ENCODE results near the gene BCL2L13. TPM values are rescaled to one million over a fixed set of nuclear protein-coding genes. Genes with fewer than 3 reads are reported as not detected.

Gene BCL2L13
- total and polyA plus RNA-seq, 10 donors: 13.4 to 53.5 (median 35.9) TPM

DNA sequence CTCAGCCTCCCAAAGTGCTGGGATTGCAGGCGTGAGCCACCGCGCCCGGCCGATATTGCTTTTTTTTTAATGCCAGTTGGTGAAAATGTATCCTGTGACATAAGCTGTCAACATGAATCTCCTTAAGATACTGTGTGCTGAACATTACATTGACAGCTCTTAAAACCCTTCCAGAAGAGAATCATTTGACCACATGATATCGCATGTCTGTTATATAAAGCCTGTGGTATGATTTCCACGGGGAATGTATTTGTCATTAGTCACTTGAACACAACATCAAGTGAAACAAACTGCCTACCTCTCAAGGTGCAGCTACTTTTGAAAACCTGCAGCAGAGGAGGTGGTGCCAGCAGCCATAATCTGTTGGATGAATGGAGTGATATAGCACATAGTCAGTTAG is 67.0 kb downstream of the BCL2L13 start:
- intact Hi-C loops (cut with DNase I; ENCODE audit: low total_unique reads): no loop called here
- Histone ChIP-seq H3K36me3 (peaks cover 0 to 67% (median 11%) of the 10 kb centered on the region in 6 donors), H3K4me1 (peaks cover 4 to 34% (median 16%) of the 10 kb centered on the region in 6 donors), H3K27me3 (replicated peaks in 1 of 7) (no peaks in the 10 kb centered on the region), H3K4me3 (no peak overlapping the region), H3K27ac (peak overlapping the region in 4 of 8 donors; percentile 59 to 78 (median 74)), H3K9me3 (no peaks in the 10 kb centered on the region)
- WGBS, 5 donors: 94 to 97% (median 95%) methylated on average over 7 of the region's 7 CpGs
- TF ChIP-seq POLR2AphosphoS5 (IDR thresholded peaks at IDR 0.05) (no peak), CTCF (IDR thresholded peaks at IDR 0.05 in 8 of 11, conservative IDR thresholded peaks at IDR 0.05 in 3 of 11) (no peak), POLR2A (IDR thresholded peaks at IDR 0.05) (no peak)
- DNase-seq: no peak

- Histone ChIP-seq H3K9me3 (no peaks in the 10 kb centered on the region), H3K27ac (peak overlapping the region; percentile 15 to 78 (median 58)), H3K4me1 (peaks cover 4 to 31% (median 16%) of the 10 kb centered on the region in 6 donors), H3K36me3 (peaks cover 0 to 67% (median 11%) of the 10 kb centered on the region in 6 donors), H3K27me3 (replicated peaks in 1 of 7) (no peaks in the 10 kb centered on the region), H3K4me3 (peak overlapping the region in 4 of 8 donors; percentile 4 to 48 (median 21))
- WGBS, 5 donors: 32 to 36% (median 33%) methylated on average over 9 of the region's 9 CpGs
- TF ChIP-seq POLR2AphosphoS5 (IDR thresholded peaks at IDR 0.05) (peak in 1 of 3 donors; percentile 66), POLR2A (IDR thresholded peaks at IDR 0.05) (peak in 1 of 3 donors; percentile 30), CTCF (IDR thresholded peaks at IDR 0.05 in 8 of 11, conservative IDR thresholded peaks at IDR 0.05 in 3 of 11) (no peak)
- no peak for DNase-seq
- intact Hi-C loops (cut with DNase I; ENCODE audit: low total_unique reads): no loop called here
These were observed 67.7 kb downstream of the BCL2L13 start for GRCh38 chr22:17705951-17706900.

DNA sequence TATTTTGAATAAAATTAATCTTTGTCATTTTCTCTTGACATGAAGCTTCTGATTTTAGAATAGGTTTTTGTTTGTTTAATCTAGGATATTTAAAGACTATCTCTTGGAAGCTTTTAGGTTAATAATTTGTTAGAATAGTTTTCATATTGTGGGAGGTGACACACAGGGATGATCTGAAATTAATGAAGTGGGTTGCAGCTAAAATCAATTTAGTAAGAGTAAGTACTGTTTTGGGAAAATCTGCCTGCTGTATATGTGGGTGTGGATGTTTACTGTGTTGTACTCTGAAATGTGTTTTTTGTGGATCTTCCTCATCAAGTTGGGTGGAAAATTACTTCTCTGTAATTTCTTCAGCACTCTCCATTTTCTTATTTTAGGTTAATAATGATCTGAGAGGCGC is 68.4 kb downstream of the BCL2L13 start:
- H3K27me3 ChIP-seq (replicated peaks in 1 of 7): no peaks in the 10 kb centered on the region
- H3K36me3 ChIP-seq: peaks cover 3 to 60% (median 11%) of the 10 kb centered on the region in 6 donors
- peak overlapping the region in 5 of 8 donors; percentile 2 to 48 (median 16) for H3K4me3 ChIP-seq
- no peak for DNase-seq
- no peaks in the 10 kb centered on the region for H3K9me3 ChIP-seq
- intact Hi-C loops (cut with DNase I; ENCODE audit: low total_unique reads): no loop called here
- peaks cover 4 to 31% (median 16%) of the 10 kb centered on the region in 6 donors for H3K4me1 ChIP-seq
- TF ChIP-seq POLR2AphosphoS5 (IDR thresholded peaks at IDR 0.05) (no peak), POLR2A (IDR thresholded peaks at IDR 0.05) (no peak), CTCF (IDR thresholded peaks at IDR 0.05 in 8 of 11, conservative IDR thresholded peaks at IDR 0.05 in 3 of 11) (no peak)
- WGBS, 5 donors: 88 to 98% (median 95%) methylated on average over 1 of the region's 1 CpG
- peak overlapping the region; percentile 15 to 78 (median 58) for H3K27ac ChIP-seq

DNA sequence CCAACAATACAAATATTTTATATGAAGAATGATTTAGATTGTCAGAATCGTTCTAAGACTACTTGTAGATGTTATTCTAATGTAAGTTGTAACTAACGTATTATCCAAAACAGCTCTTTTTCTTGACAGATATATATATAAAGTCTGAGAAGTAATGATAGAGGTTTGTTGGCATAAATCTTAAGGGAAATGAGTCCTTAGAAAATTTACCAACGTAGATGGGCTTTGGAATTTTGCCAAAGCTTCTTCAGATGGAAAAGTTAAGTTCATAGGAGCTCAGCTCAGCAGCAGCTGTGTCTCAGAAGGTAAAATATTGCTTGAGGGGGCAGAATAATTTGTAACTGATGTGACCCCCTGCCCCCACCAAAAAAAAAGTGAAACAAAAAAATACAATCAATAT is 69.0 kb downstream of the BCL2L13 start:
- Histone ChIP-seq H3K36me3 (peaks cover 3 to 54% (median 11%) of the 10 kb centered on the region in 6 donors), H3K27me3 (replicated peaks in 1 of 7) (no peaks in the 10 kb centered on the region), H3K27ac (peak overlapping the region in 5 of 8 donors; percentile 46 to 78 (median 73)), H3K9me3 (no peaks in the 10 kb centered on the region), H3K4me1 (peaks cover 4 to 31% (median 16%) of the 10 kb centered on the region in 6 donors), H3K4me3 (peak overlapping the region in 3 of 8 donors; percentile 16 to 48 (median 26))
- TF ChIP-seq CTCF (IDR thresholded peaks at IDR 0.05 in 8 of 11, conservative IDR thresholded peaks at IDR 0.05 in 3 of 11) (no peak), POLR2A (IDR thresholded peaks at IDR 0.05) (no peak), POLR2AphosphoS5 (IDR thresholded peaks at IDR 0.05) (no peak)
- DNase-seq: no peak
- intact Hi-C loops (cut with DNase I; ENCODE audit: low total_unique reads): no loop called here
- 57 to 62% (median 60%) methylated on average over 3 of the region's 3 CpGs for WGBS, 5 donors

All from spleen (tissue), 11 donors.